Lower leg skin (tissue), 3 donors: ENCODE results near the gene ACAA1.

ENCODE experiments used
- POLR2A ChIP-seq, 2 donors: fragments of 450-650 bp; IDR thresholded peaks; one replicate each; pipeline ENCODE4 v1.6.1; 2016 to 2017; ENCODE audit warnings: antibody characterized with exemption in 2 of 2, mild to moderate bottlenecking in 1 of 2, moderate library complexity in 1 of 2
- TF ChIP-seq, protein P1 (sequence below), 3 donors: fragments of 450-650 bp; IDR thresholded peaks; one replicate each; pipeline ENCODE4 v1.5.1; 2016; ENCODE audit warnings: antibody characterized with exemption in 3 of 3, mild to moderate bottlenecking in 3 of 3, moderate library complexity in 2 of 3

DNA sequence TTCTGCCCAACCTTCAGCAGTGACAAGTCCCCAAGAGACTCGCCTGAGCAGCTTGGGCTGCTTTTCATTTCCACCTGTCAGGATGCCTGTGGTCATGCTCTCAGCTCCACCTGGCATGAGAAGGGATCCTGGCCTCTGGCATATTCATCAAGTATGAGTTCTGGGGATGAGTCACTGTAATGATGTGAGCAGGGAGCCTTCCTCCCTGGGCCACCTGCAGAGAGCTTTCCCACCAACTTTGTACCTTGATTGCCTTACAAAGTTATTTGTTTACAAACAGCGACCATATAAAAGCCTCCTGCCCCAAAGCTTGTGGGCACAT lies 5.0 kb upstream of the ACAA1 start:
- TF ChIP-seq, protein P1, sequence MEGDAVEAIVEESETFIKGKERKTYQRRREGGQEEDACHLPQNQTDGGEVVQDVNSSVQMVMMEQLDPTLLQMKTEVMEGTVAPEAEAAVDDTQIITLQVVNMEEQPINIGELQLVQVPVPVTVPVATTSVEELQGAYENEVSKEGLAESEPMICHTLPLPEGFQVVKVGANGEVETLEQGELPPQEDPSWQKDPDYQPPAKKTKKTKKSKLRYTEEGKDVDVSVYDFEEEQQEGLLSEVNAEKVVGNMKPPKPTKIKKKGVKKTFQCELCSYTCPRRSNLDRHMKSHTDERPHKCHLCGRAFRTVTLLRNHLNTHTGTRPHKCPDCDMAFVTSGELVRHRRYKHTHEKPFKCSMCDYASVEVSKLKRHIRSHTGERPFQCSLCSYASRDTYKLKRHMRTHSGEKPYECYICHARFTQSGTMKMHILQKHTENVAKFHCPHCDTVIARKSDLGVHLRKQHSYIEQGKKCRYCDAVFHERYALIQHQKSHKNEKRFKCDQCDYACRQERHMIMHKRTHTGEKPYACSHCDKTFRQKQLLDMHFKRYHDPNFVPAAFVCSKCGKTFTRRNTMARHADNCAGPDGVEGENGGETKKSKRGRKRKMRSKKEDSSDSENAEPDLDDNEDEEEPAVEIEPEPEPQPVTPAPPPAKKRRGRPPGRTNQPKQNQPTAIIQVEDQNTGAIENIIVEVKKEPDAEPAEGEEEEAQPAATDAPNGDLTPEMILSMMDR (IDR thresholded peaks at IDR 0.05): no peak
- no peak for TF ChIP-seq POLR2A (IDR thresholded peaks at IDR 0.05)
